HL-60 (cell line): ENCODE data around the gene ARL6IP1.
"Not testable (repeated sequence)": the region's sequence is repeated elsewhere in the genome, so short reads cannot be mapped to it uniquely, and the experiment has no call there.

ENCODE experiments used
- GABPA ChIP-seq: IDR thresholded peaks from 2 replicates; pipeline ENCODE4 v1.6.1; 2012; ENCODE audit warnings: low read depth
- POLR2AphosphoS5 ChIP-seq: IDR thresholded peaks from 2 replicates; pipeline ENCODE4 v1.6.1; 2012; ENCODE audit warnings: low read depth
- SPI1 ChIP-seq: IDR thresholded peaks from 2 replicates; pipeline ENCODE4 v1.6.1; 2012; ENCODE audit warnings: low read depth, mild to moderate bottlenecking, borderline replicate concordance
- TF ChIP-seq, protein P1 (sequence below): IDR thresholded peaks from one replicate; pipeline ENCODE4 v1.5.1; 2011; ENCODE audit warnings: low read length, control low read depth, inconsistent platforms; ENCODE audit not compliant: insufficient read depth
- TF ChIP-seq, protein P2 (sequence below): IDR thresholded peaks from 2 replicates; pipeline ENCODE4 v1.6.1; 2012; ENCODE audit warnings: low read depth; ENCODE audit not compliant: insufficient replicate concordance

DNA sequence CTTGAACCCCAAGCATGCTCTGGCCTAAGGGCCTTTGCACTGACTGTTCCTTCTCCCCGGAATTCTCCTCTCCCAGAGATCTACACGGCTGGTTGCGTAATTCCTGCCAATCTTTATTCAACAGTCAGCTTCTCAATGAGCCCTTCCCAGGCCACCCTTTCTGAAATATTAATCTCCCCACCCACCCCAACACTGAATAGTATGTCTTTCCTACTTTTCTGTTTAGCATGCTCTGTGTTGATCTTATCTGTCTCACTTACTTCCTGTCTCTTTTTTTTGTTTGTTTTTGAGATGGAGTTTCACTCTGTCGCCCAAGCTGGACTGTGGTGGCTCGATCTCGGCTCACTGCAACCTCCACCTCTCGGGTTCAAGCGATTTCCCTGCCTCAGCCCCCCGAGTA is 44.7 kb downstream of the ARL6IP1 start:
- TF ChIP-seq, protein P1, sequence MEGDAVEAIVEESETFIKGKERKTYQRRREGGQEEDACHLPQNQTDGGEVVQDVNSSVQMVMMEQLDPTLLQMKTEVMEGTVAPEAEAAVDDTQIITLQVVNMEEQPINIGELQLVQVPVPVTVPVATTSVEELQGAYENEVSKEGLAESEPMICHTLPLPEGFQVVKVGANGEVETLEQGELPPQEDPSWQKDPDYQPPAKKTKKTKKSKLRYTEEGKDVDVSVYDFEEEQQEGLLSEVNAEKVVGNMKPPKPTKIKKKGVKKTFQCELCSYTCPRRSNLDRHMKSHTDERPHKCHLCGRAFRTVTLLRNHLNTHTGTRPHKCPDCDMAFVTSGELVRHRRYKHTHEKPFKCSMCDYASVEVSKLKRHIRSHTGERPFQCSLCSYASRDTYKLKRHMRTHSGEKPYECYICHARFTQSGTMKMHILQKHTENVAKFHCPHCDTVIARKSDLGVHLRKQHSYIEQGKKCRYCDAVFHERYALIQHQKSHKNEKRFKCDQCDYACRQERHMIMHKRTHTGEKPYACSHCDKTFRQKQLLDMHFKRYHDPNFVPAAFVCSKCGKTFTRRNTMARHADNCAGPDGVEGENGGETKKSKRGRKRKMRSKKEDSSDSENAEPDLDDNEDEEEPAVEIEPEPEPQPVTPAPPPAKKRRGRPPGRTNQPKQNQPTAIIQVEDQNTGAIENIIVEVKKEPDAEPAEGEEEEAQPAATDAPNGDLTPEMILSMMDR: not testable (repeated sequence)
- TF ChIP-seq POLR2AphosphoS5, GABPA, SPI1: not testable (repeated sequence)
- TF ChIP-seq, protein P2, sequence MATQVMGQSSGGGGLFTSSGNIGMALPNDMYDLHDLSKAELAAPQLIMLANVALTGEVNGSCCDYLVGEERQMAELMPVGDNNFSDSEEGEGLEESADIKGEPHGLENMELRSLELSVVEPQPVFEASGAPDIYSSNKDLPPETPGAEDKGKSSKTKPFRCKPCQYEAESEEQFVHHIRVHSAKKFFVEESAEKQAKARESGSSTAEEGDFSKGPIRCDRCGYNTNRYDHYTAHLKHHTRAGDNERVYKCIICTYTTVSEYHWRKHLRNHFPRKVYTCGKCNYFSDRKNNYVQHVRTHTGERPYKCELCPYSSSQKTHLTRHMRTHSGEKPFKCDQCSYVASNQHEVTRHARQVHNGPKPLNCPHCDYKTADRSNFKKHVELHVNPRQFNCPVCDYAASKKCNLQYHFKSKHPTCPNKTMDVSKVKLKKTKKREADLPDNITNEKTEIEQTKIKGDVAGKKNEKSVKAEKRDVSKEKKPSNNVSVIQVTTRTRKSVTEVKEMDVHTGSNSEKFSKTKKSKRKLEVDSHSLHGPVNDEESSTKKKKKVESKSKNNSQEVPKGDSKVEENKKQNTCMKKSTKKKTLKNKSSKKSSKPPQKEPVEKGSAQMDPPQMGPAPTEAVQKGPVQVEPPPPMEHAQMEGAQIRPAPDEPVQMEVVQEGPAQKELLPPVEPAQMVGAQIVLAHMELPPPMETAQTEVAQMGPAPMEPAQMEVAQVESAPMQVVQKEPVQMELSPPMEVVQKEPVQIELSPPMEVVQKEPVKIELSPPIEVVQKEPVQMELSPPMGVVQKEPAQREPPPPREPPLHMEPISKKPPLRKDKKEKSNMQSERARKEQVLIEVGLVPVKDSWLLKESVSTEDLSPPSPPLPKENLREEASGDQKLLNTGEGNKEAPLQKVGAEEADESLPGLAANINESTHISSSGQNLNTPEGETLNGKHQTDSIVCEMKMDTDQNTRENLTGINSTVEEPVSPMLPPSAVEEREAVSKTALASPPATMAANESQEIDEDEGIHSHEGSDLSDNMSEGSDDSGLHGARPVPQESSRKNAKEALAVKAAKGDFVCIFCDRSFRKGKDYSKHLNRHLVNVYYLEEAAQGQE: not testable (repeated sequence)
